Measurements from ENCODE around the gene TMEM158.

DNA sequence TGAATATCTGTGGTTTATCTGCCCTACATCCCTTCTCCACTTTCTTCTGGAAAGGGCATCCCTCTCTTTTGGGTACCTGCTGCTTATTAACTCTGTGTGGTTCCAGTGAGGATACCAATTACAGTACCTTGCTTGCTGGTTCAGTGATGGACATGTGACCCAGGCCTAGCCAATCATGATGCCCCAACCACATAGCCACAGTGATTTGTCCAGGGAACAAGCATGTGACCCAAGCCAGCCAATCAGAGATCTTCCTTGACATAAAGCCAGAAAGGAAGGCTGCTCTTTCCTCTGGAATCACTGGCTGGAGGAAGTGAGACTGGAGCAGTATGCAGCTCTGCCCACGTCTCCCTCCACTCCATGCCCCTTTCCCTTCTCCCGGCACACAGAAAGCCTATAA is 10.9 kb upstream of the TMEM158 start:
- TF ChIP-seq, protein P1, sequence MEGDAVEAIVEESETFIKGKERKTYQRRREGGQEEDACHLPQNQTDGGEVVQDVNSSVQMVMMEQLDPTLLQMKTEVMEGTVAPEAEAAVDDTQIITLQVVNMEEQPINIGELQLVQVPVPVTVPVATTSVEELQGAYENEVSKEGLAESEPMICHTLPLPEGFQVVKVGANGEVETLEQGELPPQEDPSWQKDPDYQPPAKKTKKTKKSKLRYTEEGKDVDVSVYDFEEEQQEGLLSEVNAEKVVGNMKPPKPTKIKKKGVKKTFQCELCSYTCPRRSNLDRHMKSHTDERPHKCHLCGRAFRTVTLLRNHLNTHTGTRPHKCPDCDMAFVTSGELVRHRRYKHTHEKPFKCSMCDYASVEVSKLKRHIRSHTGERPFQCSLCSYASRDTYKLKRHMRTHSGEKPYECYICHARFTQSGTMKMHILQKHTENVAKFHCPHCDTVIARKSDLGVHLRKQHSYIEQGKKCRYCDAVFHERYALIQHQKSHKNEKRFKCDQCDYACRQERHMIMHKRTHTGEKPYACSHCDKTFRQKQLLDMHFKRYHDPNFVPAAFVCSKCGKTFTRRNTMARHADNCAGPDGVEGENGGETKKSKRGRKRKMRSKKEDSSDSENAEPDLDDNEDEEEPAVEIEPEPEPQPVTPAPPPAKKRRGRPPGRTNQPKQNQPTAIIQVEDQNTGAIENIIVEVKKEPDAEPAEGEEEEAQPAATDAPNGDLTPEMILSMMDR (IDR thresholded peaks at IDR 0.05; ENCODE audit: low read depth, low read length): no peak
- TF ChIP-seq POLR2A (IDR thresholded peaks at IDR 0.05; ENCODE audit: extremely low read depth, insufficient read length) (no peak), MYC (IDR thresholded peaks at IDR 0.05; ENCODE audit: low read depth, low read length) (no peak)
- TF ChIP-seq, protein P2, sequence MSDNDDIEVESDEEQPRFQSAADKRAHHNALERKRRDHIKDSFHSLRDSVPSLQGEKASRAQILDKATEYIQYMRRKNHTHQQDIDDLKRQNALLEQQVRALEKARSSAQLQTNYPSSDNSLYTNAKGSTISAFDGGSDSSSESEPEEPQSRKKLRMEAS (IDR thresholded peaks at IDR 0.05; ENCODE audit: low read depth, low read length): no peak
